CD4-positive, alpha-beta T cell (primary cell): ENCODE results near the gene ZNF782. TPM values are rescaled to one million over a fixed set of nuclear protein-coding genes. Genes with fewer than 3 reads are reported as not detected.

Source experiments
- ATAC-seq: fragments of 200-7000 bp; cut with Tn5 transposase; one replicate; pipeline ENCODE4 v1.10.0; 2022; ENCODE audit warnings: mild to moderate bottlenecking; ENCODE audit not compliant: poor library complexity
- CTCF ChIA-PET: fragments of 350-600 bp; sonication (Branson Sonifier 250); formaldehyde crosslinking; loops from one replicate; lab custom pipeline; 2021; ENCODE audit warnings: antibody characterized with exemption, inconsistent platforms; lab: Charles Lee
- POLR2A ChIA-PET: fragments of 350-600 bp; sonication (Branson Sonifier 250); formaldehyde crosslinking; loops from one replicate; lab custom pipeline; 2021; ENCODE audit warnings: antibody characterized with exemption, inconsistent platforms; lab: Charles Lee
- DNase-seq, 14 experiments: peaks; one replicate each; pipeline ENCODE4 v3.0.0-alpha.2; 2013 to 2020; ENCODE audit warnings: mixed read lengths in 2 of 14
- H3K27ac ChIP-seq, 2 donors: one replicate each; pipeline versions ENCODE4 v1.5.1 to v1.7.0; 2013; ENCODE audit warnings: low read length in 2 of 2, low read depth in 1 of 2, mild to moderate bottlenecking in 1 of 2
- H3K27me3 ChIP-seq, 2 experiments: 1 replicate in 1 of 2; 2 replicates in 1 of 2; pipeline versions ENCODE4 v1.6.1 to v1.7.0; 2013; ENCODE audit warnings: low read length in 2 of 2, control low read depth in 1 of 2, mild to moderate bottlenecking in 1 of 2, moderate library complexity in 1 of 2; ENCODE audit not compliant: insufficient read depth in 2 of 2, control insufficient read depth in 1 of 2
- H3K36me3 ChIP-seq: one replicate; pipeline ENCODE4 v1.6.1; 2013; ENCODE audit warnings: low read length, control low read depth; ENCODE audit not compliant: insufficient read depth
- H3K4me1 ChIP-seq: one replicate; pipeline ENCODE4 v1.6.1; 2013; ENCODE audit warnings: low read length, control low read depth; ENCODE audit not compliant: insufficient read depth
- H3K4me3 ChIP-seq: one replicate; pipeline ENCODE4 v1.5.1; 2013; ENCODE audit warnings: mild to moderate bottlenecking, low read length, moderate library complexity
- H3K9me3 ChIP-seq, 2 experiments: 1 replicate in 1 of 2; 2 replicates in 1 of 2; pipeline versions ENCODE4 v1.6.1 to v1.7.0; 2013; ENCODE audit warnings: low read length in 2 of 2, mild to moderate bottlenecking in 2 of 2, control low read depth in 1 of 2, moderate library complexity in 1 of 2; ENCODE audit not compliant: control insufficient read depth in 1 of 2, insufficient read depth in 1 of 2
- H3K27ac Mint-ChIP-seq: one replicate; pipeline ENCODE4 v1.8.0; 2020; ENCODE audit warnings: mixed read lengths
- H3K27me3 Mint-ChIP-seq: one replicate; pipeline ENCODE4 v1.8.0; 2021; ENCODE audit warnings: mixed read lengths
- H3K36me3 Mint-ChIP-seq: one replicate; pipeline ENCODE4 v1.8.0; 2021; ENCODE audit warnings: low read depth, mixed read lengths
- H3K4me1 Mint-ChIP-seq: one replicate; pipeline ENCODE4 v1.8.0; 2021; ENCODE audit warnings: low read depth, mixed read lengths
- H3K4me3 Mint-ChIP-seq: one replicate; pipeline ENCODE4 v1.8.0; 2020; ENCODE audit warnings: mild to moderate bottlenecking, mixed read lengths
- H3K9me3 Mint-ChIP-seq: one replicate; pipeline ENCODE4 v1.8.0; 2020; ENCODE audit warnings: mixed read lengths
- intact Hi-C, 2 experiments: fragments of 100-400 bp; cut with DNase I in 1 of 2; cut with micrococcal nuclease in 1 of 2; formaldehyde crosslinking; loops; one replicate each; pipeline versions ENCODE4 v1.15.1 to v1.9.0; 2023 to 2025; cut with DNase I, micrococcal nuclease
- total RNA-seq, 174 experiments: library from RNA in 2 of 174; stranded (reverse) in 2 of 174; gene quantifications; one replicate each; pipeline ENCODE4 v1.2.3 and lab custom pipeline; 2021 to 2026
- TF ChIP-seq, protein P1 (sequence below): fragments of 200-600 bp; IDR thresholded peaks from one replicate; pipeline ENCODE4 v1.8.0; 2022; ENCODE audit warnings: antibody characterized with exemption, mild to moderate bottlenecking

The ZNF782 gene
- total RNA-seq, 2 experiments from 2014 or later = 4.3 to 4.9 TPM

DNA sequence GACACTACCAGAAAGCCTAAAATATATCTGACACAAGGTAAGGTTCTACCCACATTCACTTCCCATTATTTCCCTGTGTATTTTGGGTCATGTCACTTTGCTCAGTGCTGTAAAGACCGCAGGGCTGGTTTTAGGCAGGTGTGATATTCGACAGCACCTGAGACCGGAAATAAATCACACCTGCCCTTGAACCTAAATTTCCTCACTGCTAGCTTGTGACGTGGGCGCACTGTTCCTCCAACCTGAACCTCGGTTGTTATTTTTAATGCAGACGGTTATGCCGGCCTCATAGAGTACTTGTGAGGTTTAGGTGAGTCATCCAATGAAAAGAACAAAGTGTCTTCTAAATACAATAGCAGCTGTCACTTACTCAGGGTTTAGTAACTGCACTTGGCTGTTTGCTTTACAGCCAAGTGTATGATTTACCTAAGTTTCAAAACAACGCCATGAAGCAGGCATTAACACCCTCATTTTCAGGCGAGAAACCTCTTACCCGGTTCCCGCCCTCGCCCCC lies 20.7 kb upstream of the ZNF782 start:
- H3K27me3 Mint-ChIP-seq = peaks cover 74% of the 10 kb centered on the region
- peaks cover 23% of the 10 kb centered on the region for H3K4me1 ChIP-seq
- DNase-seq = peak in 11 of 14 experiments; percentile 12 to 74 (median 31)
- no peaks in the 10 kb centered on the region for H3K9me3 Mint-ChIP-seq
- no peaks in the 10 kb centered on the region for H3K36me3 Mint-ChIP-seq
- ChIA-PET CTCF (interaction anchor here (0.6 to 3.2 kb wide), 3 partner anchors 9 to 459 kb away, joined by 3 to 16 read pairs (median 4); no protein-coding TSS in a partner anchor), POLR2A (interaction anchor here (1.0 to 1.1 kb wide), 2 partner anchors 24 to 759 kb away, joined by 3 read pairs; partner anchors contain the start of genes NCBP1 and TSTD2)
- intact Hi-C loops = no loop called here
- no peaks in the 10 kb centered on the region for H3K36me3 ChIP-seq
- H3K4me3 Mint-ChIP-seq = peak overlapping the region; percentile 81
- H3K9me3 ChIP-seq = peaks cover 0 to 26% of the 10 kb centered on the region in 2 experiments
- H3K27ac Mint-ChIP-seq = peak overlapping the region; percentile 64
- peaks cover 40 to 54% of the 10 kb centered on the region in 2 experiments for H3K27me3 ChIP-seq
- TF ChIP-seq, protein P1, sequence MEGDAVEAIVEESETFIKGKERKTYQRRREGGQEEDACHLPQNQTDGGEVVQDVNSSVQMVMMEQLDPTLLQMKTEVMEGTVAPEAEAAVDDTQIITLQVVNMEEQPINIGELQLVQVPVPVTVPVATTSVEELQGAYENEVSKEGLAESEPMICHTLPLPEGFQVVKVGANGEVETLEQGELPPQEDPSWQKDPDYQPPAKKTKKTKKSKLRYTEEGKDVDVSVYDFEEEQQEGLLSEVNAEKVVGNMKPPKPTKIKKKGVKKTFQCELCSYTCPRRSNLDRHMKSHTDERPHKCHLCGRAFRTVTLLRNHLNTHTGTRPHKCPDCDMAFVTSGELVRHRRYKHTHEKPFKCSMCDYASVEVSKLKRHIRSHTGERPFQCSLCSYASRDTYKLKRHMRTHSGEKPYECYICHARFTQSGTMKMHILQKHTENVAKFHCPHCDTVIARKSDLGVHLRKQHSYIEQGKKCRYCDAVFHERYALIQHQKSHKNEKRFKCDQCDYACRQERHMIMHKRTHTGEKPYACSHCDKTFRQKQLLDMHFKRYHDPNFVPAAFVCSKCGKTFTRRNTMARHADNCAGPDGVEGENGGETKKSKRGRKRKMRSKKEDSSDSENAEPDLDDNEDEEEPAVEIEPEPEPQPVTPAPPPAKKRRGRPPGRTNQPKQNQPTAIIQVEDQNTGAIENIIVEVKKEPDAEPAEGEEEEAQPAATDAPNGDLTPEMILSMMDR = no peak
- ATAC-seq = peak; percentile 93
- peak overlapping the region; percentile 48 for H3K4me3 ChIP-seq
- peaks cover 24% of the 10 kb centered on the region for H3K4me1 Mint-ChIP-seq
- H3K27ac ChIP-seq = peak overlapping the region in 1 of 2 donors; percentile 13

DNA sequence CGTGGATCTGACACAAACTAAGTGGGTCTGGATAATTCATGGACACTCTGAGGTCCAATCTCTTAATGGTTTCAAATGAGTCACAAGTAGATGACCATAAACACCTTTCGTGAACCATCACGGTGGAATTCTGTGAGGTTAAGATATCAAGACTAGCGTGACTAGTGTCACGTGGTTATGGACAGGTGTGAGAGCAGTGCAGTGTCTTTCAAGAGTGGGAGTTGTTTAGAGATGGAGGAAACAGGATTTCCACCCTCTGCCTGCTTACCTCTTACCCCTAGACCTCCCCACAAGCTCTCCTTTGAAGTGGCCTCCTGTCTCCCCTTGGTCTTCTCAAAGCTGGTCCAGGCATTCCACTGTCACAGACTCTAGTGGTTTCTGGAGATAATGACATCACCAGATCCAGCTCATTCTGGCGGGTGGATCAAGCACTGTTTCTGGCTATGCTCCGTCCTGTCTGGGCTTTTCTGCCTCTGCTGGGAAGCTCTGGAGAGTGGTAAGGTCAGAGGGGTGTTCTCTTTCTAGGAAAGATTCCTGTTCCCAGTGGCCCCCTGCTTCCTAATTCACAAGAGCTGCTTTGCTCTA lies 20.0 kb upstream of the ZNF782 start:
- Mint-ChIP-seq H3K36me3 (no peaks in the 10 kb centered on the region), H3K4me1 (peaks cover 24% of the 10 kb centered on the region), H3K4me3 (no peak overlapping the region), H3K27ac (no peak overlapping the region), H3K27me3 (peaks cover 68% of the 10 kb centered on the region), H3K9me3 (no peaks in the 10 kb centered on the region)
- Histone ChIP-seq H3K9me3 (peaks cover 0 to 25% of the 10 kb centered on the region in 2 experiments), H3K27me3 (peaks cover 40 to 54% of the 10 kb centered on the region in 2 experiments), H3K36me3 (no peaks in the 10 kb centered on the region), H3K4me3 (no peak overlapping the region), H3K27ac (no peak overlapping the region), H3K4me1 (peaks cover 23% of the 10 kb centered on the region)
- TF ChIP-seq, protein P1 = no peak
- DNase-seq (no peak), ATAC-seq (no peak)
- ChIA-PET POLR2A (interaction anchor here (1.0 to 1.1 kb wide), 2 partner anchors 23 to 759 kb away, joined by 3 read pairs; partner anchors contain the start of genes NCBP1 and TSTD2), CTCF (interaction anchor here (1.6 to 3.2 kb wide), 2 partner anchors 9 to 18 kb away, joined by 3 to 16 read pairs; no protein-coding TSS in a partner anchor)
- intact Hi-C loops = no loop called here

DNA sequence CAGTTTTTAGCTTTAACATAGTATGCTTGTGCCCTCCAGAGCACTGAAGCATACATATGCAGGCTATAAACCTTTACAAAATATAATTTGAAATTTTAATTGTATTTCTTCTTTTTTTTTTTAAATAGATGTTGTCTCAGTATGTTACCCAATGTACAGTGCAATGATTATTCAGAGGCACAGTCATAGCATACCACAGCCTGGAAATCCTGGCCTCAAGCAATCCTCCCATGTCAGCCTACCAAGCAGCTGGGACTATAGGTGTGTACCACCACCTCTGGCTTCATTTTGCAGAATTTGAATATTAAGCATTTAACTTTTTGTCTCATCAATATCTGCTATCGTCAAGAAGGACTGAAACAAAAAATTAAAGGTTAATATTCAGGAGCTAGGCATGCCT lies 16.9 kb upstream of the ZNF782 start:
- peaks cover 17% of the 10 kb centered on the region for H3K4me1 ChIP-seq
- ChIA-PET CTCF (no interaction called here), POLR2A (interaction anchor here (0.6 kb wide), 1 partner anchor 13 kb away, joined by 3 read pairs; no protein-coding TSS in a partner anchor)
- ATAC-seq = no peak
- no peak for DNase-seq
- H3K36me3 ChIP-seq = no peaks in the 10 kb centered on the region
- intact Hi-C loops = no loop called here
- H3K4me1 Mint-ChIP-seq = peaks cover 17% of the 10 kb centered on the region
- TF ChIP-seq, protein P1 = no peak
- H3K27me3 Mint-ChIP-seq = peaks cover 38% of the 10 kb centered on the region
- no peak overlapping the region for H3K27ac Mint-ChIP-seq
- H3K27ac ChIP-seq = no peak overlapping the region
- H3K36me3 Mint-ChIP-seq = no peaks in the 10 kb centered on the region
- H3K27me3 ChIP-seq = peaks cover 20 to 29% of the 10 kb centered on the region in 2 experiments
- peaks cover 0 to 6% of the 10 kb centered on the region in 2 experiments for H3K9me3 ChIP-seq
- H3K4me3 Mint-ChIP-seq = no peak overlapping the region
- no peaks in the 10 kb centered on the region for H3K9me3 Mint-ChIP-seq
- H3K4me3 ChIP-seq = no peak overlapping the region
